ENCODE data around the gene PSMD11.
"Not testable (repeated sequence)": the region's sequence is repeated elsewhere in the genome, so short reads cannot be mapped to it uniquely, and the experiment has no call there.

The PSMD11 gene

DNA sequence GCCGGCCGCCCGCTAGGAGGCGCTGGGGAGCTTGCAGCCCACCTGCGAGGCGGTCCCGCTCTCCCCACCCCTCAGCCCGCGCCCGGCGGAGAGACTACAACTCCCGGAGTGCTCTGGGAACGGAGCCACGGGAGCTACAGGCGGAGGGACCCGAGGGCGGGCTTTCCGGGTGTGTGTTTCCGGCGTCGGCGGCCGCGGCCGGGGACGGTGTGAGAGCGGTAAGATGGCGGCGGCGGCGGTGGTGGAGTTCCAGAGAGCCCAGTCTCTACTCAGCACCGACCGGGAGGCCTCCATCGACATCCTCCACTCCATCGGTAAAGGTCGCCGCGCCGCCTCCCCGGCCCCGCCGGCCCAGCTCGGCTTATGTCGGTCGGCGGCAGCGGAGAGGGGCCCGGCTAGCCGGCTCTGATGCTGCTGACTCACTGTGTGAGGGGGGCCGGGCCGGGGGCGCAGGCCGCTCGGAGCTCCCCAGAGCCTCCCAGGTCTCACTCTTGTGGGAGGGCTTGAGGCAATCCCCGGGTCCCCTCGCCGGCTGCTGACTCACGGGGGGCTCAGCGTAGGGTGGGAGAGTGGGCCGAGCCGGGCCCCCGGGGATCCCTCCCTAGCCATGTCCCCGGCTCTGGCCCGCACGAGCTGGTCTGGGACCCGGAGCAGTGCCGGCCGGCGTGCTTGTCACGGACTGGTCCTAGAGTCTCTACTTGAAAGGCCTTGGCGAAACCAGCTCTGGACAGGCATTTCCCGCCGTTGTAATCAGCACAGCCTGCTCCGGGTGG, at the start of gene PSMD11:
Gene PSMD11 (plus strand): TSS at position 210 of the 773 bp plus-strand sequence. CDS start 14 bp downstream, at position 224.
- peak; percentile 92 for DNase-seq

- DNase-seq = no peak
Observed at GRCh38 chr17:32396343-32396742, 48.0 kb upstream of the PSMD11 start.

DNA sequence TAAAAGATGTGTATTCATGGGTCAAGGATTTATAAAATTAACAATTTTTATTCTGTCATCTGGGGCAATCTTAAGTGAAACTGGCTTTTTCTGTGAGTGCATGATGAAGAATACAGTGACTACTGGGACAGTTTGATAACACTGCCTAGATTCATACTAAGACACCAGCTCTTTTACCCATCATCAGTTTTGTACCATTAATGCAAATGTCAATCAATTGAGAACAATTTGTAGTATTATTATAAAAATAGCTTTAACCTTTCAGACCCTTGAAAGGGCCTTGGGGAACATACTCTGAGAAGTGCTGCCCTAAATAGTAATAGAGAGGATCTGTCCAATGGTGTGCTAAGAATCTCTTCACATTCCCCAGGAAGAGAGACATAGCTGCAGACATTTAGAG, 45.4 kb upstream of the PSMD11 start:
- no peak for DNase-seq

DNA sequence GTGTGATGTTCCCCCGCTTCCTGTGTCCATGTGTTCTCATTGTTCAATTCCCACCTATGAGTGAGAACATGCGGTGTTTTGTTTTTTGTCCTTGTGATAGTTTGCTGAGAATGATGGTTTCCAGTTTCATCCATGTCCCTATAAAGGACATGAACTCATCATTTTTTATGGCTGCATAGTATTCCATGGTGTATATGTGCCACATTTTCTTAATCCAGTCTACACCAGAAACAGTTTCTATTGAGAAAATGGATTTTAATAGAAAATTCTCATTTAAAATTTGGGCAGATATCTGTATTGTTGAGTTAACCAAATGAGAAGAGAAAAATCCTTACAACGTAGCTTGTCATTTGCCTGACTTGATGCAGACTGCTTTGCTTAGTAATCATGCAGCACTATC, 34.2 kb upstream of the PSMD11 start:
- DNase-seq = not testable (repeated sequence)

GRCh38 chr17:32426894-32427293, 17.4 kb upstream of the PSMD11 start:
- DNase-seq = no peak

- DNase-seq = no peak
Observed at GRCh38 chr17:32429598-32429997, 14.7 kb upstream of the PSMD11 start.

- DNase-seq = no peak
Observed at GRCh38 chr17:32440722-32441121, 3.6 kb upstream of the PSMD11 start.

DNA sequence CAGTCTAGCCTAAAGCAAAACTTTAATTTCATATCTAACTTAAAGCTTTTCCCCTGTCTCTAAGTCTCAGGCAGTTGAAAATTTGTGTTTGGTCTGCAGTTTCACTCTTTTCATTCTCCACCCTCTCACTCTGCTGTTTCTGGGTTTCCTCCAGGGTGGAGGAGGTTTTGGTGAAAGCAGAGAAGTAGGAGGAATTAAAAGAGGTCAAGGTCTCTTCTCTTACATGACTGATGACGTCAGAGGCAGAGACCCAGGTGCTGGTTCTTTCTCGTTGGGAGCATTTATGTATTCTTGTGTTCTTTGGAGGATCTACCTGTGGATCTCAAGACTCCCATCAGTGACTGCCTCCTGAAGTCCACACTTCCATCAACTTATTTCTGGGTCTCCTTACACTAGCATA, 2.4 kb upstream of the PSMD11 start:
- DNase-seq = no peak

DNA sequence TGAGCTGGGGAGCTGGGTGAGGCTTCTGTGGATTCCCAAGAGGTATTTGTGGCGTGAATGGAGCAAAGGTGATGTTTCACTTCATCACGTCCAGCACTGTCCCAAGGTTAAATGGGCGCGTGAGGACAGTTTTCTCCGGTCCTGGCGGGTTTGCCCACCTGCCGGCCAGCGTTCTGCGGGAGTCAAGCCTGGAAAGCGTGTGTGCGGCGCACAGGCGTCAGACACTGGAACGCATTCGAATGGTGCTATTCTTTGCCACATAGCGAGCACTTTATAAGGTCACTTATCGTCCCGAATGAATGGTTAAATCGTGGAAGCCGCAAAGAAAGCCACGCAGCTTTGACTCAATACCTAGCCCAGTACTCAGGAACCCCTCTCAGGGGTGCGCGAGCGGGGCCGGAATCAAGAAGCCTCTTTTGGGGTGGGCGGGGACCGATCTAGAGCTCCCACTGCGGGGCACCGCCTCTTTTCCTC, 446 bp upstream of the PSMD11 start:
- DNase-seq = no peak

- DNase-seq = no peak
Observed at GRCh38 chr17:32445074-32445415, 735 bp downstream of the PSMD11 start.

DNA sequence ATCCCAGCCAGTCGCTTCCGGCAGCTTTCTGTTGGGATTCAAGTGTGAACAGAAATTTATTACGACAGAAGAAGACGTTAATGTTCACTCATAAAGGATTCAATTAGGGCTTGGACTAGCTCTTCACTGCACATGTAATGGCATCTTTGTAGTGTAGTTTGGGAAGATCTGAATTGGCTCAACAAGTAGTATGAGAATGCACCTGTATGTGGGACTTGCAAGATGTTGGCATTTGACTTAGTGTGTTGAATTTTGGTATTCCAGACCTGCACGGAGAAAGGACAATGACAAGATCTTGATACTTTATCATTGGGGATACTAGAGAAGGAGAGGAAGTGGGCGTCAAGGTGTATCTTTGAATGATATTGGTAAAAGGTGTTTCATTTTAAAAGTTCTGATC, 1.2 kb downstream of the PSMD11 start:
- DNase-seq = no peak

- no peak for DNase-seq
Observed at GRCh38 chr17:32445971-32446370, 1.7 kb downstream of the PSMD11 start.

DNA sequence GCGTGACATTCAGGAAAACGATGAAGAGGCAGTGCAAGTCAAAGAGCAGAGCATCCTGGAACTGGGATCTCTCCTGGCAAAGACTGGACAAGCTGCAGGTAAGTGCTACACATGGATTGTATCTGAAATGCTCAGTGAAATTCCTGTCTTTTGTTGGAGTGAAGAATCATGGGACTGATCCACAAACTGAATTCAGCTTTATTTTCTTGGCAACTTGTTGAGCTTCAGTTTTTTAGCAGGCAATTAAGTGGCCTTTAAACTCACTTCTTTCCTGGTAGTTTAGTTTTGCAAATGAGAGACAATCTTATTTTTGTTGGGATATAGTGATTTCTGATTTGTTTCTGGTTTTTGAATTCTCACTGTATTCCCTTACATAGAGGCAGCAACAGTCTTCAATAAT, 2.6 kb downstream of the PSMD11 start:
- DNase-seq = no peak

- DNase-seq = no peak
Observed at GRCh38 chr17:32449963-32450362, 5.7 kb downstream of the PSMD11 start.

DNA sequence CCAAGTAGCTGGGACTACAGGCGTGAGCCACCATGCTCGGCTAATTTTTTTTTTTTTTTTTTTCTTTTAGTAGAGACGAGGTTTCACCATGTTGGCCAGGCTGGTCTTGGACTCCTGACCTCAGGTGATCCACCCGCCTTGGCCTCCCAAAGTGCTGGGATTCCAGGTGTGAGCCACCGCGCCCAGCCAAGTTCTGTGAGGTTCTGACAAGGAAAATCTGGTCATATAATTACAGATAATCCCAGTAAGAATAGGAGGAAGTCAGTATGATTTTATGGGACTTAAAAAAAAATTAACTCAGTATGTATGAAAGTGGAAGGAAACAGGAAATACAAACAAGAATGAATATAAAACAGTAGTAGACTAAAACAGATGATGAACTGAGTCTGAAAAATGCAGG, 6.1 kb downstream of the PSMD11 start:
- not testable (repeated sequence) for DNase-seq

GRCh38 chr17:32451879-32452278, 7.6 kb downstream of the PSMD11 start:
- DNase-seq = no peak

GRCh38 chr17:32452281-32452680, 8.0 kb downstream of the PSMD11 start:
- DNase-seq = no peak

- DNase-seq = no peak
Observed at GRCh38 chr17:32453370-32453769, 9.1 kb downstream of the PSMD11 start.

GRCh38 chr17:32458371-32458770, 14.1 kb downstream of the PSMD11 start:
- no peak for DNase-seq

DNA sequence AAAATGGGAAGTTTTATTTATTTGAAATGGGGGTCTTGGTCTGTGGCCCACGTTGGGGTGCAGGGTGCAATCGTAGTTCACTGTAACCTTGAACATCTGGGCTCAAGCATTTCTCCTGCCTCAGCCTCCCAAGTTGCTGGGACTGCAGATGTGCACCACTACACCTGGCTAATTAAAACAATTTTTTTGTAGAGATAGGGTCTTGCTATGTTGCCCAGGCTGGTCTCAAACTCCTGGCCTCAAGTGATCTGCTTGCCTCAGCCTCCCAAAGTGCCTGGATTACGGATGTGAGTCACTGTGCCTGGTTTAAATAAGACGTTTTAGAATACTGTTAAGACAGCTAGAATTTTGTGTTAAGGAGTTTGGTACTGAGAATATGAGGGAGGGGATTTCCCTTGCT, 15.7 kb downstream of the PSMD11 start:
- DNase-seq = no peak

DNA sequence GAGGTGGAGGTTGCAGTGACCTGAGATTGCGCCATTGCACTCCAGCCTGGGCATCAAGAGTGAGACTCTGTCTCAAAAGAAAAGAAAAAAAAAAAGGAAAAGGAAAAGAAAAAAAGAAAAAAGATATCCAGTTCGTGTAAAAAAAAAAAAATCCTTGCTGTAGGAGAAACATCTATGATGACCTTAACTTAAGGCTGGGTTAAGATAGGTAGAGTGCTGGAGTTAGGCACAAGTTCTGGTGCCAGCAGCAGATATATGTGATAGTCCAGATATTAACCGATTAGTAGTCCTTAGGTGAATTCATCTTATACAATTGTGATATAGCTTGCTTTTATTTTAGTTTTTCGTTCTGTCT, 17.2 kb downstream of the PSMD11 start:
- no peak for DNase-seq

- peak; percentile 18 for DNase-seq
Observed at GRCh38 chr17:32461853-32462617, 17.7 kb downstream of the PSMD11 start.

DNA sequence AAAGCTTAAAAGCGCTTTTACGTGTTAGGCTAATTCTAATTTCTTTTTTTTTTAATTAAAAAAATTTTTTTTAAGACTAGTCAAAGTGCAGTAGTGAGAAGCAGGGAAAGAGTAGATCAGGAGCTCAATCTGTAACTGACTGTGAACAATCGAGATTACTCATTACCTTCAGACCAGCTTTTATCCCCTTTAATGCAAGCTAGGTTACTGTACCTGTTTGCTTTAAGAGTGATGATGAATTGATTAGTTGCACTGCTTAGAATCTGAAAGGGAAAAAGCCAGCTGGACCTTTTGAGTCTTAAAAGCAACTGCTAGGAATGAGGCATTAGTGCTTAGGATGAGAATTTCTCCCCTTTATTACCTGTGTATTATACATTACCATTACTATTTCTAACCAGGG, 19.0 kb downstream of the PSMD11 start:
- no peak for DNase-seq

DNA sequence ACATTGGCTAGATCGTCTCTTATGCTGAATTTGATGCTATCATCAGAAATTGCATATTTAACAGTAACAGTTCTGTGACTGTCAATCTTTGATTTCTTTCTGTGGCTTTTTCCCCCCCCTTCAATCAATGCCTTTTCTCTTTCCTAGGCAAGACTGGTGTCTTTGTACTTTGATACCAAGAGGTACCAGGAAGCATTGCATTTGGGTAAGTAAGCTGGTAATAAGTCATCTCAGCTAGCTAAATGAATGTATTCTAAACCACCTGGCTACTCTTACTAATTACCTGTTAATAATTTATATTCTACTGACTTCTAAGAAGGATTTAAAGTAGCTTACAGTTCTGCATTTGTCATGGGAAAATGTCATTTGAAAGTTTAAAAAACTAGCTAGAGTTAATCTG, 20.1 kb downstream of the PSMD11 start:
- no peak for DNase-seq

DNA sequence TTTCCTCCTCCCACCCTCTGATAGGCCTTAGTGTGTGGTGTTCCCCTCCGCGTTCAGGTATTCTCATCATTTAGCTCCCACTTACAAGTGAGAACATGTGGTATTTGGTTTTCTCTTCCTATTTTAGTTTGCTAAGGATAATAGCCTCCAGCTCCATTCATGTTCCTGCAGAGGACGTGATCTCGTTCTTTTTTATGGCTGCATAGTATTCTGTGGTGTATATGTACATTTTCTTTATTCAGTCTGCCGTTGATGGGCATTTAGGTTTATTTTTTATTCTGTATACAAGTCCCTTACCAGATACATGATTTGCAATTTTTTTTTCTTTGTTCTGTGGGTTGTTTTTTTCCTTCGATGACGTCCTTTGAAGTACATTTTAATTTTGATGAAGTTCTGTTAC, 23.6 kb downstream of the PSMD11 start:
- DNase-seq = no peak

All from NCI-H1105 (cell line).